Subcutaneous adipose tissue (tissue), 4 donors: ENCODE results near the gene PINK1. TPM values are rescaled to one million over a fixed set of nuclear protein-coding genes. Genes with fewer than 3 reads are reported as not detected.

Experiments used
- CTCF ChIP-seq: fragments of 450-650 bp; IDR thresholded peaks from one replicate; pipeline ENCODE4 v1.5.1; 2016; ENCODE audit warnings: low read depth, mild to moderate bottlenecking, control low read depth, antibody characterized with exemption, moderate library complexity
- total RNA-seq, 4 donors: library from RNA; depleted of rRNA; stranded (reverse); fragments of >200 nt; gene quantifications; one replicate each; pipeline ENCODE4 v1.1.0, GENCODE V29; 2016

Gene PINK1
- total RNA-seq, 4 donors from 2014 or later = 73.7 to 169 (median 129) TPM

DNA sequence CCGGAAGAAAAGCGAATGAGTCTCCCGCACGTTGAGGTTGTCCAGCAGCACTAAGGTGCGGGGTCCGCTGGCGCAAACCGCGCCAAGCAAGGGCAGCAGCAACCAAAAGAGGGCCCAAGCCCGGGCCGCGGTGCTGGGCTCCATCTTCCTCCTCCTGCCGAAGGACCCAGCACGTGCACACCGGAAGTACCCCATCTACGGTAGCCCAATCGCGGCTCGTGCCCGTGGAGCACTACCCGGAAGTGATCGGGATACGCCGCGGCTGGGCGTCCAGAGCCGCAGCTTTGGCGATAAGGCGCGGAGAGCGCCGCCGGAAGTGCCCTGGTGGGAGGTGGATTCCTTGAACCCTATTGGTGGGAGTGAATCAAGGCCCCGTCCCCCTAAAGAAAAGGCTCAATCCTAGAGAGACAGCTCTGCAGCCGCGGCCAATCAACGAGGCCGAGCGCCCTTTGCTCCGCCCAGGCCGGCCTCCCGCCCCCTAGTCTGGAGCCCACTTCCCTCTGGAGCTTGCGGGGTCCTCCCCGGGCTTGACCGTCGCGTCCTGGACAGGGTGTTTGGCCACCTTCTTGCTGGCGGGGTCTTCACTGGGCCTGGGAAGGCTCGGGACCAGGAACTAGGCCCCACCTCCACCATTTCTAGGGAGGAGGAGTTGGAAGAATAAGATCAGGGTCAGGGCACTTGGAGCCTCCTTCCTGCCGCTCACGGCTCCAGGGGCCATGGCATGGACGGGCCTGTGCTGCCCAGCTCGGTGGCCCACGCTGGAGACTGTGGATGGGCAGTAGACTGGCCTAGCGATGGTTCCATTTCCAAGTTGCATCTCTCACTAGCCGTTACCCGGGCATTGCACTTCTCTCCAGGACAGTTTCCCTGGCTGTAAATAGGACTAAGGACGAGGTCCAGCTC lies 28.2 kb downstream of the PINK1 start, which contains the start of gene DDOST:
Gene DDOST (minus strand): TSS at position 163 of the 903 bp plus-strand sequence. CDS start 19 bp downstream, at position 144.
- no peak for TF ChIP-seq CTCF

DNA sequence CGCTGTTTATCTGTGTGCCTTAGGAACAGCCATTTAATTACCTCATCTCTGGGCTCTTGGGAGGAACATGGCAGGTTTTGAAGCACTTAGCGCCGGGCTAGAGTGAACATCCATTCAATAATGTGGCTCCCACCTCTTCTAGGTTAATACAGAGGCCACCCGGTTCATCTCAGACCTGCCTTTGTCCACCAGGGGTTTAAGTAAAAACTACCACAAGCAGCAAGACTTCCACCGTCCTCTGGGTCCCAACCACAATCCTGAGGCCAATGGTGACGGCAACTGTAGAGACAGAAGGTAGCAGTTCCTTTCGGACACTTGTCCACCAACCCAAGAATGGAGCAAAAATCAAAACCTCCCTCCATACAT lies 28.8 kb downstream of the PINK1 start:
- no peak for TF ChIP-seq CTCF

DNA sequence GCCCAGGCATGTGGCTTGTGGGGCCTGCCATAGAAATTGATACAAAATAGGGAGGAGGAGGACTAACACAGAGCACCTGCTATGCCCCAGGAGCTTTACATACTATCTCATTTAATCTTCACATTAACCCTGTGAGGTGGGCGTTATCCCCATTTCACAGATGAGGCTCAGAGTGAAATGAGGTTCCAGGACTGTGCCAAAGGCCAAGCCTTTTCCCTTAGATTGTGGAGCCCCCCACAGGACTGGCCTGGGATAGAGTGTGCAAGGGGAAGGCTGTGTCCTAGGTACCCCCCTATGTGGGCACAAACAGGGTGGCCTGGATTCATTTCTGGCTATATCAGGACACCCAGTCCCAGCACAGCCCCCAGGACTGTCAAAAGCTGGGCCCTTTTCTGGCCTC lies 30.1 kb downstream of the PINK1 start:
- no peak for TF ChIP-seq CTCF

DNA sequence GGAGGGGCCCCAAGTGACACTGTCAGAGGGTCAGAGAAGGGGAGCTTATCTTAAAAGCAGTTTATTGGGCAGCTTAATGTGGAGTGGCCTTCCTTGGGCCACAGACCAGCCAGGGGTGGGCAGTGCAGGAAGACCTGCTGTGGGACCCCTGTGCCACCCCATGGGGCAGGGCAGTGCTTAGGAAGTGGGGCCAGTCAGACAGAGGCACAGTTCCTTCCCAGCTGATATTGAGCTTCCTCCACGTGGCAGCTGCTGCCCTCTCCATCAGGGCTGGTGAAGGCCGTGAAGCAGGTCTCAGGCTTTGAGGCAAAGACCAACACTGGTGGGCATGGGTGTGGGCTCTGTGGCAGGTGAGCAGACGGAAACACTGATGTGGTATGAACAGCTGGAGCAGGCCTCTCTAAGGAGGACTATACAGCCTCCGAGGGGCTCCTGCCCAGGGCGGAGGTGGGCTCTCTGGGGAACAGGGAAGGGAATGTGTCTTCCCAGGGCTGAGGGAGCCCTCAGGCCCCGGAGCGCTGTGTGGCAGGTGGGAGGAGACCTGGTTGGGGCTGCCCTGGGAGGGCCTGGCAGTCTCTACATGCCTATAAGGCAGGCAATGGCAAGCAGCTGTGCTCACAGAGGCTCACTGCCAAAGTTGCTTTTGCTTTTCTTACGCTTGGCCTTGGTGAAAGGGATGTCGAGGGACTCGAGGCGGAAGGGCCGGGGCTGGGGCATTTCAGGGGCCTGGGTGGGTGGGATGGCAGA lies 30.9 kb downstream of the PINK1 start:
- no peak for TF ChIP-seq CTCF

- TF ChIP-seq CTCF = no peak
Observed at GRCh38 chr1:20665726-20666125, 32.5 kb downstream of the PINK1 start.

- TF ChIP-seq CTCF = no peak
Observed at GRCh38 chr1:20666146-20666545, 32.9 kb downstream of the PINK1 start.

GRCh38 chr1:20666804-20667203 lies 33.5 kb downstream of the PINK1 start:
- TF ChIP-seq CTCF = no peak
